Skin of body (tissue), 2 donors: ENCODE results near the gene GUCY2D. TPM values are rescaled to one million over a fixed set of nuclear protein-coding genes. Genes with fewer than 3 reads are reported as not detected.

Experiments
- DNase-seq: peaks from one replicate; lab custom pipeline; 2025; lab: John Stamatoyannopoulos, UW
- total RNA-seq: library from RNA; depleted of rRNA; stranded (reverse); fragments of >200 nt; gene quantifications from one replicate; pipeline ENCODE4 v1.2.3, GENCODE V29; 2014

Gene GUCY2D
- total RNA-seq, 1 donor from 2014 or later: 0.39 TPM

- DNase-seq: no peak
Observed at GRCh38 chr17:7992516-7992915, 9.9 kb upstream of the GUCY2D start.

DNA sequence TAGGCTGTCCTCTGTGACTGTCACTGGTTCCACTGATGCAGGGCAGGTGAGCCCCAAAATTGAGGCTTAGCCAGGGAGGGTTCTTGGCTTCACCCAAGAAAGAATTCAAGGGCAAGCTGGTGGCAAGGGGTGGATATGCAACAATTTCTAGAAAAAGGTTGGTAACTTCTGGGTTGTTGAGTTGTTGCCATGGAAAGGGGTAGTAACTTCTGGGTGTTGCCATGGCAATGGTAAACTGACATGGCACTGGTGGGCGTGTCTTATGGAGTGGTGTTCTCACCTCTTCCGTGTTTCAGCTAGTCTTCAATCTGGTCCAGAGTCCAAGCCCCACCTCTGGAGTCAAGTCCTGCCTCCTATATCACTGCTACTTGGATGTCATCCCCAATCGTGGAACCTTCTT lies 9.5 kb upstream of the GUCY2D start:
- no peak for DNase-seq

GRCh38 chr17:7993972-7994589 lies 8.3 kb upstream of the GUCY2D start:
- DNase-seq: no peak

DNA sequence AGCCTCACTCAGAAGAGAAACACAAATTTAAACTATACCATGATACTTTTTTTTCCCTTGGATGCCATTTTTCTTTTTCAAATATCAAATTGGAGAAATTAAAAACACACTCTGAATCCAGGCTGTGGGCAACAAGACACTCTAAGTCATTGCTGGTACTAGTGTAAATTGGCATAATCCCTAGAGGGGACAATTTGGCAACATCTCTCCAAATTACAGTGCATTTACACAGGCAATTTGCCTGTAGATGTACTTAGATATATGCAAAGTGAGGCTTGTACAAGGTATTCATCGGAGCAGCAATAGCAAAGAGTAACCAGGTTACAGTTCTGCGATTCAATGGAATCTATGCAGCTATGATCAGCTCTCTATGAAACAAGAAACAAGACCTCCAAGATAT lies 6.7 kb upstream of the GUCY2D start:
- DNase-seq: no peak

DNA sequence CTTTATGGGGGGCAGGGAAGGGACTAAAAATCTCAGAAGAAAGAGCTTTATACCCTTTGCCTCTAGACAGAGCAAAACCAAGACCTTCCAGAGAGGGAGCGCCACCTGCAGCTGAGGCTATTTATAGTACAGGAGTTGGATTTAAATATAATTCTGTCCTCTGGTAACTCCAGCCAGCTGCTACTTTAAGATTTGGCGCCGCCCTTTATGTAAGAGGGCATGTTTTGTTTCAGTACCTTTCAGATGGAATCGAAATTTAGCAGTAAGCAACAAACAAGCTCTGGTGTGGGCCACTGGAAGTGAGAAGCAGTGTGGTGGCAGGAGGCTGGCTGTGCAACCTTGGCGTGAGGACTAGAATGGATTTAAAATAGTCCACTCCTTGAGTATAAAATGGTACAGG lies 5.2 kb upstream of the GUCY2D start:
- peak; percentile 2 for DNase-seq

DNA sequence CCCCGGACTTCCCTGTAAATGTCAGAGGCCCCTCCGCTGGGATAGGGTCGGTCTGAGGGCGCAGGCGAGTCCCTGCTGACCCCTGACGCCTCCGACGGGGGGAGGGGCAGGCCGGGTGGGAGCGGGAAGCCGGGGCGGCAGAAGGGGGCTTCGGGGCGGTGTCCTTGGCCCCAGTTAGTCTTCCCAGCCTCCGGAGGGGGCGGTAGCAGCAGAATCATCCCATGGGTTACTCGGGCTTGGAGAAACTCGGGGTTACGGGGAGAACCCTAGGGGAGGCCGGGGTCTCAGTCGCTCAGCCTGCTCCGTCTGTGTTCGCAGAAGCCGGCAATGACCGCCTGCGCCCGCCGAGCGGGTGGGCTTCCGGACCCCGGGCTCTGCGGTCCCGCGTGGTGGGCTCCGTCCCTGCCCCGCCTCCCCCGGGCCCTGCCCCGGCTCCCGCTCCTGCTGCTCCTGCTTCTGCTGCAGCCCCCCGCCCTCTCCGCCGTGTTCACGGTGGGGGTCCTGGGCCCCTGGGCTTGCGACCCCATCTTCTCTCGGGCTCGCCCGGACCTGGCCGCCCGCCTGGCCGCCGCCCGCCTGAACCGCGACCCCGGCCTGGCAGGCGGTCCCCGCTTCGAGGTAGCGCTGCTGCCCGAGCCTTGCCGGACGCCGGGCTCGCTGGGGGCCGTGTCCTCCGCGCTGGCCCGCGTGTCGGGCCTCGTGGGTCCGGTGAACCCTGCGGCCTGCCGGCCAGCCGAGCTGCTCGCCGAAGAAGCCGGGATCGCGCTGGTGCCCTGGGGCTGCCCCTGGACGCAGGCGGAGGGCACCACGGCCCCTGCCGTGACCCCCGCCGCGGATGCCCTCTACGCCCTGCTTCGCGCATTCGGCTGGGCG lies 542 bp downstream of the GUCY2D start:
- no peak for DNase-seq

DNA sequence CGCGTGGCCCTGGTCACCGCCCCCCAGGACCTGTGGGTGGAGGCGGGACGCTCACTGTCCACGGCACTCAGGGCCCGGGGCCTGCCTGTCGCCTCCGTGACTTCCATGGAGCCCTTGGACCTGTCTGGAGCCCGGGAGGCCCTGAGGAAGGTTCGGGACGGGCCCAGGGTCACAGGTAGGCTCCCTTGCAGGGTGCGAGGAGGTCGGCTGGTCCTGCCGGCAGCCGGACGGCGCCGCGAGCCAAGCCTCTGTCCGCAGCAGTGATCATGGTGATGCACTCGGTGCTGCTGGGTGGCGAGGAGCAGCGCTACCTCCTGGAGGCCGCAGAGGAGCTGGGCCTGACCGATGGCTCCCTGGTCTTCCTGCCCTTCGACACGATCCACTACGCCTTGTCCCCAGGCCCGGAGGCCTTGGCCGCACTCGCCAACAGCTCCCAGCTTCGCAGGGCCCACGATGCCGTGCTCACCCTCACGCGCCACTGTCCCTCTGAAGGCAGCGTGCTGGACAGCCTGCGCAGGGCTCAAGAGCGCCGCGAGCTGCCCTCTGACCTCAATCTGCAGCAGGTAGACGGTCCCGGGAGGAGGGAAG lies 1.3 kb downstream of the GUCY2D start:
- no peak for DNase-seq

GRCh38 chr17:8004899-8005298 lies 2.5 kb downstream of the GUCY2D start:
- DNase-seq: no peak

DNA sequence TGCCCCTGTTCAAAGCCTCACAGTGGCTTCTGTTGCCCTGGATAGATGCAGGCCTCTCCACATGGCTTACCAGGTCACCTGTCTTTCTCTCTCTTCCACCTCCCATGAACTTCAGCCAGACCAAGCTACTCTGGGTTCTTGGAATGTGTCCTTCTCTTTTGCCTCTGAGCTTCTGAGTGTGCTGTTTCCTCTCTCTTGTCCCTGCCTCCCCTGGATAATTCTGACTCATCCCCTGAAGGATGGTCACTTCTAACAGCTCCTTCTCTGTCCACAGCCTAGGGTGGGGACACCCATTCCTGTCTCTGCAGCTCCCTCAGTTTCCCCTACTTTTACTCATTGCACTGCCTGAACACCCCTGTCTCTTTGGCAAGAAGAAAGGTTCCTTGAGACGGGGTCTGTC lies 2.9 kb downstream of the GUCY2D start:
- DNase-seq: no peak

DNA sequence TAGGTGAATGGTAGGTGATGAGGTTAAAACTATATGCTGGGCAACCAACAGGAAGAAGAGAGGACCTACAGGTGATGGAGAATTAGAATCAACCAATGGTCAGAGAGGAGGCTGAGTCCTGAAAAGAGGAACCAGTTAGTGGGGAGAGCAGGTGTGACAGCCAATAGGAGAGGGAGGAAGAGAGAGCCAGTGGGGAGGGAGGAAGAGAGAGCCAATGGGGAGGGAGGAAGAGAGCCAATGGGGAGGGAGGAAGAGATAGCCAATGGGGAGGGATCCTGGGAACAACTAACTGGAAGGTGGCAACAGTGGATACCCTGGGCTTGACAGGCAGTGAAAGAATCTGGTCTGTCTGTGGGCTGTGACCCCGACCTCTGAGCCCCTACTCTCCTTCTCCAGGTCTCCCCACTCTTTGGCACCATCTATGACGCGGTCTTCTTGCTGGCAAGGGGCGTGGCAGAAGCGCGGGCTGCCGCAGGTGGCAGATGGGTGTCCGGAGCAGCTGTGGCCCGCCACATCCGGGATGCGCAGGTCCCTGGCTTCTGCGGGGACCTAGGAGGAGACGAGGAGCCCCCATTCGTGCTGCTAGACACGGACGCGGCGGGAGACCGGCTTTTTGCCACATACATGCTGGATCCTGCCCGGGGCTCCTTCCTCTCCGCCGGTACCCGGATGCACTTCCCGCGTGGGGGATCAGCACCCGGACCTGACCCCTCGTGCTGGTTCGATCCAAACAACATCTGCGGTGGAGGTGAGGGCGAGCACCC lies 3.7 kb downstream of the GUCY2D start:
- DNase-seq: no peak

GRCh38 chr17:8006836-8007680 lies 4.6 kb downstream of the GUCY2D start:
- DNase-seq: no peak

DNA sequence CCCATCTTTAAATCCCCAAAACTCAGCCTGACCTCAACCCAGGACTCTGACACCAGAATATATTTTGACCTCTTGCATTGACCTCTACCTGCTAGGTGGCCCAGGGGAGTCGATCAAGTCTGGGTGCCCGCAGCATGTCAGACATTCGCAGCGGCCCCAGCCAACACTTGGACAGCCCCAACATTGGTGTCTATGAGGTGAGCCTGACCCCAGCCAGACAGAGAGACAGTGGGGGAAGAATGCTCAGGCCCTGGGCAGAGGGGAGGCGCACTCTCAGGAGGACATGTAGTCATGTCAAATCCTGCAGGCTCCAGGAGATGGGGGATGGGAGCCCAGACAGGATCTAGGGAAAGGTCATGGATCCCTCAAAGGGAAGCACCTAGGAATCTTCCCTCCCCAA lies 5.4 kb downstream of the GUCY2D start:
- DNase-seq: no peak

DNA sequence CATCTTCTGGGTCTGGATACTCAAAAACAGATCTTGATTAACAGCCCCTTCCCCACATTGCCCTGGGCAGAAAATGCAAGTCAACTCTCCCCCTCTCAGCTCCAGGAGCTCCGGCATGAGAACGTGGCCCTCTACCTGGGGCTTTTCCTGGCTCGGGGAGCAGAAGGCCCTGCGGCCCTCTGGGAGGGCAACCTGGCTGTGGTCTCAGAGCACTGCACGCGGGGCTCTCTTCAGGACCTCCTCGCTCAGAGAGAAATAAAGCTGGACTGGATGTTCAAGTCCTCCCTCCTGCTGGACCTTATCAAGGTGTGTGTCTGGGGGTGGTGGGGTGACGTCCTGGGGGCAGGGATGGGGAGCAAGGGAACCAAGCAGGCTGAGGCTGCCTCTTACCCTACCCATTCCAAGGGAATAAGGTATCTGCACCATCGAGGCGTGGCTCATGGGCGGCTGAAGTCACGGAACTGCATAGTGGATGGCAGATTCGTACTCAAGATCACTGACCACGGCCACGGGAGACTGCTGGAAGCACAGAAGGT lies 9.7 kb downstream of the GUCY2D start:
- DNase-seq: no peak

DNA sequence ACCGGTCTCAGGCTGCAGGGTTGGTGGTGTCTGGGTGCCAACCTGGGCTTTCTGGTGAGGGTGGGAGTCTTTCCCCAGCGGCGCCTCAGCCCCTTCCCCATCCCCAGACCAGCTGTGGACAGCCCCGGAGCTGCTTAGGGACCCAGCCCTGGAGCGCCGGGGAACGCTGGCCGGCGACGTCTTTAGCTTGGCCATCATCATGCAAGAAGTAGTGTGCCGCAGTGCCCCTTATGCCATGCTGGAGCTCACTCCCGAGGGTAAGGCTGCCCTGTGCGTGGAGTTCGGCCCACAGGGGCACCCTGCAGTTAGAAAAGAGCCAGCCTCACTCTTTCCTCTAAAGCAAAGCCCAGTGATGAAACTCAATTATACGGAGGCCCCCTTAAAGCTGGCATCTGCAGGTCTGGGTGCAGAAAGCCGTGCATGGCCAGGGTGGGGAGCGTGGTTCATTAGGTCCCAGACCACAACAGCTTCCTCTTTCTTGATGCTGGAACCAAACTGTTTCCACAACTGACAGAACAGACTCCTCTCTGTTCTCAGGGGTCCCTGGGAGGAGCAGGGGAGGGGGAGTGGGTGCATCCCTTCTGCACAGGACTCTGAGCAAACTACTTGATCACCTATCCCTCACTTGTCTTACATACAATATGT lies 10.7 kb downstream of the GUCY2D start:
- no peak for DNase-seq

- no peak for DNase-seq
Observed at GRCh38 chr17:8013731-8014557, 11.5 kb downstream of the GUCY2D start.

GRCh38 chr17:8014558-8014850 lies 12.1 kb downstream of the GUCY2D start:
- no peak for DNase-seq

- no peak for DNase-seq
Observed at GRCh38 chr17:8015236-8015956, 13.0 kb downstream of the GUCY2D start.

- no peak for DNase-seq
Observed at GRCh38 chr17:8015957-8016631, 13.7 kb downstream of the GUCY2D start.
